Frontal cortex (tissue), 4 donors: Measurements from ENCODE around the gene MOSPD2. TPM values are rescaled to one million over a fixed set of nuclear protein-coding genes. Genes with fewer than 3 reads are reported as not detected.

Source experiments
- DNase-seq, 2 donors: peaks; one replicate each; pipeline ENCODE4 v3.0.0; 2012; ENCODE audit warnings: low spot score in 2 of 2
- FAIRE-seq: peaks from 2 replicates; lab custom pipeline; 2012; peaks lifted over from hg19 to GRCh38; lab: Jason Lieb, UNC
- total RNA-seq: library from RNA; depleted of rRNA; stranded (reverse); fragments of >200 nt; gene quantifications from one replicate; pipeline ENCODE4 v1.2.3, GENCODE V29; 2014
- donor health status: control.
- donor health status: control.
- donor health status: control.

The MOSPD2 gene
- total RNA-seq, 1 donor from 2014 or later: 11.8 TPM

- DNase-seq (no peak), FAIRE-seq (no peak)
Measured at GRCh38 chrX:14963447-14964236, 90.4 kb downstream of the MOSPD2 start.

GRCh38 chrX:14964500-14964899, 91.3 kb downstream of the MOSPD2 start:
- FAIRE-seq (no peak), DNase-seq (no peak)

Other genes with a start within 250 kb of the MOSPD2 start
- 17.5 TPM for gene FANCB, start 352 bp upstream of the MOSPD2 start, total RNA-seq